ENCODE data around the gene SNX5.

SNX5 gene

GRCh38 chr20:17928211-17928611 is 40.4 kb downstream of the SNX5 start:
- DNase-seq (ENCODE audit: low read depth): no peak
- no peak for TF ChIP-seq CTCF (conservative IDR thresholded peaks at IDR 0.05; ENCODE audit: low read depth, low read length)
- no peak overlapping the region for H3K4me3 ChIP-seq (ENCODE audit: low read length)

GRCh38 chr20:17925940-17926300 is 42.7 kb downstream of the SNX5 start:
- no peak for DNase-seq (ENCODE audit: low read depth)
- no peak for TF ChIP-seq CTCF (conservative IDR thresholded peaks at IDR 0.05; ENCODE audit: low read depth, low read length)

GRCh38 chr20:17925141-17925939 is 43.3 kb downstream of the SNX5 start:
- TF ChIP-seq CTCF (conservative IDR thresholded peaks at IDR 0.05; ENCODE audit: low read depth, low read length): no peak
- no peak overlapping the region for H3K4me3 ChIP-seq (ENCODE audit: low read length)
- no peak for DNase-seq (ENCODE audit: low read depth)

More at GRCh38 chr20:17925940-17926300, 42.7 kb downstream of the SNX5 start:
- H3K4me3 ChIP-seq (ENCODE audit: low read length): no peak overlapping the region

- no peak for TF ChIP-seq CTCF (conservative IDR thresholded peaks at IDR 0.05; ENCODE audit: low read depth, low read length)
- no peak overlapping the region for H3K4me3 ChIP-seq (ENCODE audit: low read length)
- DNase-seq (ENCODE audit: low read depth): no peak
Measured at GRCh38 chr20:17921774-17922173, 46.8 kb downstream of the SNX5 start.

- TF ChIP-seq CTCF (conservative IDR thresholded peaks at IDR 0.05; ENCODE audit: low read depth, low read length): no peak
- no peak overlapping the region for H3K4me3 ChIP-seq (ENCODE audit: low read length)
- no peak for DNase-seq (ENCODE audit: low read depth)
Measured at GRCh38 chr20:17919149-17919548, 49.4 kb downstream of the SNX5 start.

GRCh38 chr20:17917832-17918618 is 50.6 kb downstream of the SNX5 start:
- no peak for TF ChIP-seq CTCF (conservative IDR thresholded peaks at IDR 0.05; ENCODE audit: low read depth, low read length)
- no peak overlapping the region for H3K4me3 ChIP-seq (ENCODE audit: low read length)
- no peak for DNase-seq (ENCODE audit: low read depth)
